HG02623 (cell line): ENCODE data around the gene FNBP1L.

Experiments used
- ATAC-seq: cut with Tn5 transposase; IDR thresholded peaks from one replicate; pipeline ENCODE4 v1.9.1; 2021; ENCODE audit warnings: moderate library complexity; ENCODE audit not compliant: unreplicated experiment

Gene FNBP1L

GRCh38 chr1:93483606-93484005 lies 35.7 kb downstream of the FNBP1L start:
- ATAC-seq, result no peak

GRCh38 chr1:93488207-93488606 lies 40.3 kb downstream of the FNBP1L start:
- no peak for ATAC-seq

GRCh38 chr1:93489756-93490155 lies 41.8 kb downstream of the FNBP1L start:
- ATAC-seq, result no peak

GRCh38 chr1:93490357-93490756 lies 42.4 kb downstream of the FNBP1L start:
- ATAC-seq, result no peak

- ATAC-seq, result no peak
These were observed 48.0 kb downstream of the FNBP1L start for GRCh38 chr1:93495911-93496310.

GRCh38 chr1:93496520-93496919 lies 48.6 kb downstream of the FNBP1L start:
- no peak for ATAC-seq

GRCh38 chr1:93499075-93499474 lies 51.2 kb downstream of the FNBP1L start:
- no peak for ATAC-seq

- ATAC-seq, result no peak
These were observed 51.6 kb downstream of the FNBP1L start for GRCh38 chr1:93499533-93499932.

GRCh38 chr1:93500275-93500674 lies 52.4 kb downstream of the FNBP1L start:
- no peak for ATAC-seq

GRCh38 chr1:93501399-93501798 lies 53.5 kb downstream of the FNBP1L start:
- no peak for ATAC-seq

- ATAC-seq, result no peak
These were observed 54.0 kb downstream of the FNBP1L start for GRCh38 chr1:93501829-93502369.

- no peak for ATAC-seq
These were observed 54.7 kb downstream of the FNBP1L start for GRCh38 chr1:93502571-93502970.

GRCh38 chr1:93503163-93503562 lies 55.2 kb downstream of the FNBP1L start:
- ATAC-seq, result no peak

GRCh38 chr1:93503816-93504215 lies 55.9 kb downstream of the FNBP1L start:
- ATAC-seq, result no peak

- ATAC-seq, result no peak
These were observed 56.5 kb downstream of the FNBP1L start for GRCh38 chr1:93504247-93505033.

GRCh38 chr1:93506126-93506525 lies 58.2 kb downstream of the FNBP1L start:
- ATAC-seq, result no peak

GRCh38 chr1:93516164-93516563 lies 68.2 kb downstream of the FNBP1L start:
- no peak for ATAC-seq

- ATAC-seq, result no peak
These were observed 70.6 kb downstream of the FNBP1L start for GRCh38 chr1:93518516-93518915.

GRCh38 chr1:93519199-93519829 lies 71.4 kb downstream of the FNBP1L start:
- no peak for ATAC-seq

- no peak for ATAC-seq
These were observed 73.7 kb downstream of the FNBP1L start for GRCh38 chr1:93521618-93522017.

GRCh38 chr1:93522721-93523120 lies 74.8 kb downstream of the FNBP1L start:
- no peak for ATAC-seq

GRCh38 chr1:93525431-93525830 lies 77.5 kb downstream of the FNBP1L start:
- ATAC-seq, result no peak
